Endothelial cell of umbilical vein (primary cell): ENCODE data around the gene TMIGD2.

ENCODE experiments used
- MYC ChIP-seq: IDR thresholded peaks from one replicate; pipeline ENCODE4 v1.6.1; 2011; ENCODE audit warnings: mild to moderate bottlenecking, low read depth, low read length
- POLR2AphosphoS5 ChIP-seq: IDR thresholded peaks from 2 replicates; pipeline ENCODE4 v1.6.1; 2012; ENCODE audit warnings: low read depth, mild to moderate bottlenecking, control low read depth, low read length, moderate library complexity; ENCODE audit not compliant: insufficient read depth
- TF ChIP-seq, protein P1 (sequence below), 2 donors: IDR thresholded peaks; 1 replicate in 1 of 2; 2 replicates in 1 of 2; pipeline ENCODE4 v1.5.1; 2011; ENCODE audit warnings: low read length in 2 of 2, mild to moderate bottlenecking in 2 of 2, moderate library complexity in 2 of 2, control low read depth in 1 of 2, inconsistent platforms in 1 of 2, low read depth in 1 of 2; ENCODE audit not compliant: insufficient read depth in 1 of 2; ENCODE audit errors: extremely low read depth in 1 of 2

DNA sequence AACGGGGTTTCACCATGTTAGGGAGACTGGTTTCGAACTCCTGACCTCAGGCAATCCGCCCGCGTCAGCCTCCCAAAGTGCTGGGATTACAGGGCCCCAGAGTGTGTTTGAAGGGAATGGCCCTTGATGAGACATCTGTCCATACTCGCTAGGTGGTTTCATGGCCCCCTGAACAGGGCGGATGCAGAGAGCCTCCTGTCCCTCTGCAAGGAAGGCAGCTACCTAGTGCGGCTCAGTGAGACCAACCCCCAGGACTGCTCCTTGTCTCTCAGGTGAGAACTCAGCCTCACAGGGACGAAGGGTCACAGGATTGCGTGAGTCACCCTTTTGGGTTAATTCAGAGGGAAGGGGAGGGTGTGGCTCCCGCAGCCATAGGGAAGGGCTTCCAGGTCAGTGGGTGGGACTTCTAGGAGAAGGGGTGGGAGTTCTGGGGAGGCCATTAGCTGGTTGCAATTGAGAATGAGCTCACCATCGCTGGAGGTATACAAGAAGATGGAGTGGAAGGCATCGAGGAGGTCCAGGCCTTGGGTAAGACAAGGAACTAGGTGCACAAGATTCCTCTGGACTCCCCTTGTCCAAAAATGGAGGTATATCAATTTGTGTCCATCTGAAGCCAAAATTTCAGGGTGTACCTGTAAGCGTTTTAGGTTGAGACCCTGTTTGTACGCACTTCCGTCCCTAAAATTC, 14.0 kb downstream of the TMIGD2 start:
- TF ChIP-seq MYC (no peak), POLR2AphosphoS5 (no peak)
- TF ChIP-seq, protein P1, sequence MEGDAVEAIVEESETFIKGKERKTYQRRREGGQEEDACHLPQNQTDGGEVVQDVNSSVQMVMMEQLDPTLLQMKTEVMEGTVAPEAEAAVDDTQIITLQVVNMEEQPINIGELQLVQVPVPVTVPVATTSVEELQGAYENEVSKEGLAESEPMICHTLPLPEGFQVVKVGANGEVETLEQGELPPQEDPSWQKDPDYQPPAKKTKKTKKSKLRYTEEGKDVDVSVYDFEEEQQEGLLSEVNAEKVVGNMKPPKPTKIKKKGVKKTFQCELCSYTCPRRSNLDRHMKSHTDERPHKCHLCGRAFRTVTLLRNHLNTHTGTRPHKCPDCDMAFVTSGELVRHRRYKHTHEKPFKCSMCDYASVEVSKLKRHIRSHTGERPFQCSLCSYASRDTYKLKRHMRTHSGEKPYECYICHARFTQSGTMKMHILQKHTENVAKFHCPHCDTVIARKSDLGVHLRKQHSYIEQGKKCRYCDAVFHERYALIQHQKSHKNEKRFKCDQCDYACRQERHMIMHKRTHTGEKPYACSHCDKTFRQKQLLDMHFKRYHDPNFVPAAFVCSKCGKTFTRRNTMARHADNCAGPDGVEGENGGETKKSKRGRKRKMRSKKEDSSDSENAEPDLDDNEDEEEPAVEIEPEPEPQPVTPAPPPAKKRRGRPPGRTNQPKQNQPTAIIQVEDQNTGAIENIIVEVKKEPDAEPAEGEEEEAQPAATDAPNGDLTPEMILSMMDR (IDR thresholded peaks at IDR 0.05; ENCODE audit: extremely low read depth in 1 of 2, insufficient read depth in 1 of 2, low read depth in 1 of 2, low read length in 2 of 2), result no peak
